ENCODE data around the gene KHDC3L.

Gene KHDC3L
- 0 reads per million in 2 donors for total RNA-seq

- no peak for DNase-seq
Observed at GRCh38 chr6:73362358-73362757, at the start of gene KHDC3L. TSS of gene KHDC3L (plus strand) at chr6:73362658. CDS start at chr6:73362730, 72 bp downstream.

- DNase-seq: no peak
Observed at GRCh38 chr6:73314577-73315492, 47.6 kb upstream of the KHDC3L start.

- DNase-seq: no peak
Observed at GRCh38 chr6:73323323-73323722, 39.1 kb upstream of the KHDC3L start.

GRCh38 chr6:73325656-73326055 lies 36.8 kb upstream of the KHDC3L start:
- no peak for DNase-seq

- no peak for DNase-seq
Observed at GRCh38 chr6:73328790-73329189, 33.7 kb upstream of the KHDC3L start.

GRCh38 chr6:73329201-73329600 lies 33.3 kb upstream of the KHDC3L start:
- peak in 1 of 5 experiments; percentile 56 for DNase-seq

- DNase-seq: no peak
Observed at GRCh38 chr6:73339340-73339739, 23.1 kb upstream of the KHDC3L start.

GRCh38 chr6:73340048-73340447 lies 22.4 kb upstream of the KHDC3L start:
- DNase-seq: no peak

GRCh38 chr6:73341335-73341734 lies 21.1 kb upstream of the KHDC3L start:
- DNase-seq: no peak

GRCh38 chr6:73342174-73342573 lies 20.3 kb upstream of the KHDC3L start:
- DNase-seq: no peak

- no peak for DNase-seq
Observed at GRCh38 chr6:73343164-73343563, 19.3 kb upstream of the KHDC3L start.

- DNase-seq: no peak
Observed at GRCh38 chr6:73348550-73349204, 13.8 kb upstream of the KHDC3L start.

GRCh38 chr6:73349311-73349710 lies 13.1 kb upstream of the KHDC3L start:
- DNase-seq: no peak

- DNase-seq: no peak
Observed at GRCh38 chr6:73353636-73354593, 8.5 kb upstream of the KHDC3L start, which contains the start of gene DPPA5. TSS of gene DPPA5 (minus strand) at chr6:73354276. CDS start at chr6:73354225, 51 bp downstream.

- no peak for DNase-seq
Observed at GRCh38 chr6:73362869-73363536, 545 bp downstream of the KHDC3L start.

GRCh38 chr6:73363537-73363875 lies 1.0 kb downstream of the KHDC3L start:
- no peak for DNase-seq

GRCh38 chr6:73364121-73364520 lies 1.7 kb downstream of the KHDC3L start:
- DNase-seq: no peak

- DNase-seq: no peak
Observed at GRCh38 chr6:73364549-73364948, 2.1 kb downstream of the KHDC3L start.

- DNase-seq: no peak
Observed at GRCh38 chr6:73367761-73368355, 5.4 kb downstream of the KHDC3L start.

GRCh38 chr6:73368675-73369074 lies 6.2 kb downstream of the KHDC3L start:
- no peak for DNase-seq

- no peak for DNase-seq
Observed at GRCh38 chr6:73369157-73369556, 6.7 kb downstream of the KHDC3L start.

GRCh38 chr6:73369563-73369962 lies 7.1 kb downstream of the KHDC3L start, which contains the start of gene OOEP:
TSS of gene OOEP (minus strand) at chr6:73369897. CDS start at chr6:73369792, 105 bp downstream.
- peak in 1 of 5 experiments; percentile 30 for DNase-seq
